T-helper 17 cell (primary cell): ENCODE data around the gene SMTN. TPM values are rescaled to one million over a fixed set of nuclear protein-coding genes. Genes with fewer than 3 reads are reported as not detected.
A peak's percentile ranks its signal among the peaks of the same experiment; 100 is the strongest.

ENCODE experiments used
- ATAC-seq: fragments of 150-1000 bp; cut with Tn5 transposase; 2 replicates; pipeline ENCODE4 v1.10.0; 2021; ENCODE audit warnings: mild to moderate bottlenecking, moderate library complexity
- DNase-seq, 3 donors: peaks; one replicate each; pipeline versions ENCODE4 v3.0.0 to v3.0.0-alpha.2; 2020 to 2021
- H3K9me3 ChIP-seq: one replicate; pipeline ENCODE4 v1.7.0; 2013; ENCODE audit warnings: low read length, mild to moderate bottlenecking; ENCODE audit not compliant: control insufficient read depth, poor library complexity, severe bottlenecking
- H3K27ac Mint-ChIP-seq: one replicate; pipeline ENCODE4 v1.8.0; 2022; ENCODE audit warnings: mild to moderate bottlenecking, moderate library complexity, mixed read lengths
- H3K27me3 Mint-ChIP-seq: one replicate; pipeline ENCODE4 v1.8.0; 2022; ENCODE audit warnings: mixed read lengths
- H3K36me3 Mint-ChIP-seq: one replicate; pipeline ENCODE4 v1.8.0; 2022; ENCODE audit warnings: low read depth, mixed read lengths
- H3K4me1 Mint-ChIP-seq: one replicate; pipeline ENCODE4 v1.8.0; 2022; ENCODE audit warnings: mild to moderate bottlenecking, mixed read lengths
- H3K4me3 Mint-ChIP-seq: one replicate; pipeline ENCODE4 v1.8.0; 2022; ENCODE audit warnings: mild to moderate bottlenecking, moderate library complexity, mixed read lengths
- total RNA-seq, 4 donors: library from RNA in 2 of 4; stranded (reverse) in 2 of 4; gene quantifications; one replicate each; pipeline ENCODE4 v1.2.3 and lab custom pipeline; 2022 to 2026

SMTN gene
- total RNA-seq, 2 donors from 2014 or later: 1.8 to 4.9 TPM

- no peaks in the 10 kb centered on the region for H3K27me3 Mint-ChIP-seq
- H3K4me3 Mint-ChIP-seq: no peak overlapping the region
- H3K9me3 ChIP-seq: no peaks in the 10 kb centered on the region
- no peaks in the 10 kb centered on the region for H3K36me3 Mint-ChIP-seq
- no peak overlapping the region for H3K27ac Mint-ChIP-seq
- no peak for ATAC-seq
- DNase-seq: no peak
- peaks cover 2% of the 10 kb centered on the region for H3K4me1 Mint-ChIP-seq
These were observed 17.6 kb downstream of the SMTN start for GRCh38 chr22:31098632-31099110.

GRCh38 chr22:31099386-31099785 is 18.3 kb downstream of the SMTN start:
- no peak overlapping the region for H3K27ac Mint-ChIP-seq
- peaks cover 2% of the 10 kb centered on the region for H3K4me1 Mint-ChIP-seq
- H3K9me3 ChIP-seq: no peaks in the 10 kb centered on the region
- H3K4me3 Mint-ChIP-seq: no peak overlapping the region
- H3K27me3 Mint-ChIP-seq: no peaks in the 10 kb centered on the region
- DNase-seq (no peak), ATAC-seq (no peak)
- no peaks in the 10 kb centered on the region for H3K36me3 Mint-ChIP-seq

GRCh38 chr22:31099841-31100761 is 19.0 kb downstream of the SMTN start:
- no peak overlapping the region for H3K27ac Mint-ChIP-seq
- H3K4me3 Mint-ChIP-seq: no peak overlapping the region
- no peak for ATAC-seq
- no peaks in the 10 kb centered on the region for H3K9me3 ChIP-seq
- DNase-seq: no peak
- H3K27me3 Mint-ChIP-seq: no peaks in the 10 kb centered on the region
- no peaks in the 10 kb centered on the region for H3K36me3 Mint-ChIP-seq
- H3K4me1 Mint-ChIP-seq: peaks cover 2% of the 10 kb centered on the region

GRCh38 chr22:31100762-31101525 is 19.8 kb downstream of the SMTN start:
- no peaks in the 10 kb centered on the region for H3K9me3 ChIP-seq
- H3K4me1 Mint-ChIP-seq: peaks cover 1% of the 10 kb centered on the region
- DNase-seq (no peak), ATAC-seq (no peak)
- H3K27me3 Mint-ChIP-seq: no peaks in the 10 kb centered on the region
- H3K27ac Mint-ChIP-seq: no peak overlapping the region
- no peaks in the 10 kb centered on the region for H3K36me3 Mint-ChIP-seq
- H3K4me3 Mint-ChIP-seq: no peak overlapping the region

- DNase-seq (no peak), ATAC-seq (no peak)
- no peak overlapping the region for H3K27ac Mint-ChIP-seq
These were observed 21.4 kb downstream of the SMTN start for GRCh38 chr22:31102441-31103081.

GRCh38 chr22:31103111-31103510 is 22.0 kb downstream of the SMTN start:
- ATAC-seq (no peak), DNase-seq (no peak)
- Mint-ChIP-seq H3K27ac (no peak overlapping the region), H3K4me3 (no peak overlapping the region), H3K36me3 (no peaks in the 10 kb centered on the region), H3K4me1 (peaks cover 15% of the 10 kb centered on the region), H3K27me3 (no peaks in the 10 kb centered on the region)
- H3K9me3 ChIP-seq: no peaks in the 10 kb centered on the region

More at GRCh38 chr22:31102441-31103081, 21.4 kb downstream of the SMTN start:
- no peaks in the 10 kb centered on the region for H3K9me3 ChIP-seq
- H3K27me3 Mint-ChIP-seq: no peaks in the 10 kb centered on the region
- no peaks in the 10 kb centered on the region for H3K36me3 Mint-ChIP-seq
- no peak overlapping the region for H3K4me3 Mint-ChIP-seq
- peaks cover 9% of the 10 kb centered on the region for H3K4me1 Mint-ChIP-seq

- DNase-seq (no peak), ATAC-seq (no peak)
- Mint-ChIP-seq H3K27ac (no peak overlapping the region), H3K4me1 (peaks cover 16% of the 10 kb centered on the region), H3K36me3 (no peaks in the 10 kb centered on the region), H3K27me3 (no peaks in the 10 kb centered on the region), H3K4me3 (no peak overlapping the region)
- H3K9me3 ChIP-seq: no peaks in the 10 kb centered on the region
These were observed 23.0 kb downstream of the SMTN start for GRCh38 chr22:31103899-31104694.

- no peak for ATAC-seq
- Mint-ChIP-seq H3K4me1 (peaks cover 16% of the 10 kb centered on the region), H3K27ac (no peak overlapping the region), H3K27me3 (no peaks in the 10 kb centered on the region), H3K4me3 (no peak overlapping the region), H3K36me3 (no peaks in the 10 kb centered on the region)
- DNase-seq: no peak
- H3K9me3 ChIP-seq: no peaks in the 10 kb centered on the region
These were observed 23.8 kb downstream of the SMTN start for GRCh38 chr22:31104869-31105268.

- DNase-seq (no peak), ATAC-seq (no peak)
- H3K27ac Mint-ChIP-seq: no peak overlapping the region
- H3K4me1 Mint-ChIP-seq: peaks cover 16% of the 10 kb centered on the region
- no peak overlapping the region for H3K4me3 Mint-ChIP-seq
- no peaks in the 10 kb centered on the region for H3K27me3 Mint-ChIP-seq
- no peaks in the 10 kb centered on the region for H3K36me3 Mint-ChIP-seq
- no peaks in the 10 kb centered on the region for H3K9me3 ChIP-seq
These were observed 24.3 kb downstream of the SMTN start for GRCh38 chr22:31105282-31105929.

GRCh38 chr22:31106001-31106571 is 25.0 kb downstream of the SMTN start:
- Mint-ChIP-seq H3K27ac (no peak overlapping the region), H3K4me3 (peak overlapping the region; percentile 97), H3K27me3 (no peaks in the 10 kb centered on the region), H3K4me1 (peaks cover 16% of the 10 kb centered on the region), H3K36me3 (no peaks in the 10 kb centered on the region)
- H3K9me3 ChIP-seq: no peaks in the 10 kb centered on the region
- DNase-seq (no peak), ATAC-seq (no peak)

GRCh38 chr22:31106731-31107177 is 25.6 kb downstream of the SMTN start:
- H3K27me3 Mint-ChIP-seq: no peaks in the 10 kb centered on the region
- H3K9me3 ChIP-seq: no peaks in the 10 kb centered on the region
- H3K27ac Mint-ChIP-seq: peak overlapping the region; percentile 91
- peaks cover 16% of the 10 kb centered on the region for H3K4me1 Mint-ChIP-seq
- H3K36me3 Mint-ChIP-seq: no peaks in the 10 kb centered on the region
- no peak for ATAC-seq
- no peak for DNase-seq
- H3K4me3 Mint-ChIP-seq: peak overlapping the region; percentile 97
